ENCODE results near the gene BBOX1.
"Not testable (repeated sequence)": the region's sequence is repeated elsewhere in the genome, so short reads cannot be mapped to it uniquely, and the experiment has no call there.

- not testable (repeated sequence) for TF ChIP-seq EZH2 (IDR thresholded peaks at IDR 0.05); POLR2AphosphoS5 (IDR thresholded peaks at IDR 0.05; ENCODE audit: borderline replicate concordance, low read depth, low read length); FOXP2 (optimal IDR thresholded peaks at IDR 0.05; ENCODE audit: control extremely low read depth, extremely low read length, insufficient read depth)
Measured at GRCh38 chr11:27001136-27001730, 39.4 kb upstream of the BBOX1 start.
